ENCODE results near the gene DDX10.
"Not testable (repeated sequence)": the region's sequence is repeated elsewhere in the genome, so short reads cannot be mapped to it uniquely, and the experiment has no call there.

DNA sequence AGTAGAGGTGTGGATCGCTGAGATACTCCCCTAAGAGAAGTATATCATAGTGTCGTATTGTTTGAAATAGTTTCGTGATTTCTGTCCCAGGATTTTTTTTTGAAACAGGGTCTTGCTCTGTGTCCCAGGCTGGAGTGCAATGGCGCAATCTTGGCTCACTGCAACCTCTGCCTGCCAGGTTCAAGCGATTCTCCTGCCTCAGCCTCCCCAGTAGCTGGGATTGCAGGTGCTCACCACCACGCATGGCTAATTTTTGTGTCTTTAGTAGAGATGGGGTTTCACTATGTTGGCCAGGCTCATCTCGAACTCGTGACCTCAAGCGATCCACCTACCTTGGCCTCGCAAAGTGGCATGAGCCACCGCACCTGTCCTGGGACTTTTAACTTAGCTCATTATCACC lies 159.1 kb downstream of the DDX10 start:
- TF ChIP-seq, protein P1, sequence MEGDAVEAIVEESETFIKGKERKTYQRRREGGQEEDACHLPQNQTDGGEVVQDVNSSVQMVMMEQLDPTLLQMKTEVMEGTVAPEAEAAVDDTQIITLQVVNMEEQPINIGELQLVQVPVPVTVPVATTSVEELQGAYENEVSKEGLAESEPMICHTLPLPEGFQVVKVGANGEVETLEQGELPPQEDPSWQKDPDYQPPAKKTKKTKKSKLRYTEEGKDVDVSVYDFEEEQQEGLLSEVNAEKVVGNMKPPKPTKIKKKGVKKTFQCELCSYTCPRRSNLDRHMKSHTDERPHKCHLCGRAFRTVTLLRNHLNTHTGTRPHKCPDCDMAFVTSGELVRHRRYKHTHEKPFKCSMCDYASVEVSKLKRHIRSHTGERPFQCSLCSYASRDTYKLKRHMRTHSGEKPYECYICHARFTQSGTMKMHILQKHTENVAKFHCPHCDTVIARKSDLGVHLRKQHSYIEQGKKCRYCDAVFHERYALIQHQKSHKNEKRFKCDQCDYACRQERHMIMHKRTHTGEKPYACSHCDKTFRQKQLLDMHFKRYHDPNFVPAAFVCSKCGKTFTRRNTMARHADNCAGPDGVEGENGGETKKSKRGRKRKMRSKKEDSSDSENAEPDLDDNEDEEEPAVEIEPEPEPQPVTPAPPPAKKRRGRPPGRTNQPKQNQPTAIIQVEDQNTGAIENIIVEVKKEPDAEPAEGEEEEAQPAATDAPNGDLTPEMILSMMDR (IDR thresholded peaks at IDR 0.05; ENCODE audit: low read depth, low read length), result not testable (repeated sequence)
- TF ChIP-seq POLR2A (IDR thresholded peaks at IDR 0.05; ENCODE audit: extremely low read depth, insufficient read length), result not testable (repeated sequence)

All from NB4 (cell line).